HL-60 (cell line): ENCODE results near the gene PLEKHG3.

Experiments
- CTCF ChIP-seq: IDR thresholded peaks from one replicate; pipeline ENCODE4 v1.5.1; 2011; ENCODE audit warnings: low read length, control low read depth, inconsistent platforms; ENCODE audit not compliant: insufficient read depth
- GABPA ChIP-seq: IDR thresholded peaks from 2 replicates; pipeline ENCODE4 v1.6.1; 2012; ENCODE audit warnings: low read depth
- REST ChIP-seq: IDR thresholded peaks from 2 replicates; pipeline ENCODE4 v1.6.1; 2012; ENCODE audit warnings: low read depth; ENCODE audit not compliant: insufficient replicate concordance

GRCh38 chr14:64768401-64769095 lies 64.3 kb downstream of the PLEKHG3 start:
- TF ChIP-seq CTCF (no peak), GABPA (no peak), REST (no peak)
